GM19397 (cell line): ENCODE results near the gene BFSP1.
A peak's percentile ranks its signal among the peaks of the same experiment; 100 is the strongest.

ENCODE experiments used
- ATAC-seq: cut with Tn5 transposase; IDR thresholded peaks from one replicate; pipeline ENCODE4 v1.9.1; 2021; ENCODE audit warnings: mild to moderate bottlenecking, moderate library complexity; ENCODE audit not compliant: unreplicated experiment

BFSP1 gene

DNA sequence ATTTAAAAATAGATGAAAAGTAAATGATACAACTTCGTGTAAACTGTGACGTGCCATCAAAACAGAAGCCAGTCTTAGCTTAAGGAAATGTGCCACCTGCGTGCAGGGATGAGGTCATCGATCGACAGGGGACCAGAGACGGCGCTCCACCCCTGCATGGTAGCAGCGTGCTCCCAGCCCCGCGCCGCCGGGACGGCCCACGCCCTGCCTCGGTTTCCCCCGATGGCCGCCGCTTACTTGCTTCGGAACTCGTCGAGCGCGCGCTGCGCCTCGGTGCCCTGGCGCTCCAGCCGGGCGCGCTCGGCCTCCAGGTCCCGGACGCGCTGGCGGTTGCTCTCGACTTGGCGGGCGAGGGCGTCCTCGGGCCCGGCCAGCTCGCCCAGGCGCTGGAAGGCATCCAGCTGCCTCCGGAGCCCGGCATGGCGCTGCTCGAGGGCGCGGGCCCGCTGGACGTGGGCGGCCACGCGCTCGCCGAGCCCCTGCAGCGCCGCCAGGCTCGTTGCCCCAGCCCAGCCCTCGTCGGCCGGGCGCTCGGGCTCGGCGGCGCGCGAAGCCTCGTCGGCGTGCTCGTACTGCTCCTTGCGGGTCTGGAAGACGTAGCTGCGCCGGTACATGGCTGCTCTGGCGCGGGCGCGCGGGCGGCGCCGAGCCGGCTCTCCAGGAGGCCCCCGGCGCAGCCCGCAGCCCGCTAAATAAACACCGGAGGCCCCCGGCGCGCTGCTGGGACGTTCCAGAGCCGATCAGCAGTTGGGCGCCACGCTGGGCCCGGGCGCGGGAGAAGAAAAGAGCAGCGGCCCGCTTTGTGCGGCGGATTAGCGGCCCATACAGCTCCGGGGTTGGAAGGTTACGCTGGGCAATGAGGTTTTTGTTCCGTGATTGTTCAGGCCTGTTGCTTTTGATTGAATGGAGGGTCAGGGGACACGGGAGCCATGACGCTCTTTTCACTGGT, at the start of gene BFSP1:
BFSP1 (minus strand) TSS at position 664 of the 949 bp plus-strand sequence; CDS start at position 614, 50 bp downstream.
- no peak for ATAC-seq

DNA sequence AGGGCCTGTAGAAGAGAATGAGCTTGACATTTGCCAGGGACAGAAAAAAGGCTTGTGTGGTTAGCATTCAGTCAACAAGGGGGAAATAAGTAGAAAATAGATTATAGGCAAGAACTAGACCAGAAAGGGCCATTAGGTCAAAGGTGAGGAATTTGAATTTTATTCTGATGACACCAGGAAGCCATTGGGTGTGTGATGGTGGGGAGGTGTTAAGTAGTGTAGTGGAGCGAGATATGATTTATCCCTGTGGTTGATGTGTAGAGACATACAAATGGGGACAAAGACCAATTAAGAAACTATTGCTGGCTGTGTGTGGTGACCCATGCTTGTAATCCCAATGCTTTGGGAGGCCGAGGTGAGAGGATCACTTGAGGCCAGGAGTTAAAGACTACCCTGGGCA, 49.7 kb upstream of the BFSP1 start:
- no peak for ATAC-seq

DNA sequence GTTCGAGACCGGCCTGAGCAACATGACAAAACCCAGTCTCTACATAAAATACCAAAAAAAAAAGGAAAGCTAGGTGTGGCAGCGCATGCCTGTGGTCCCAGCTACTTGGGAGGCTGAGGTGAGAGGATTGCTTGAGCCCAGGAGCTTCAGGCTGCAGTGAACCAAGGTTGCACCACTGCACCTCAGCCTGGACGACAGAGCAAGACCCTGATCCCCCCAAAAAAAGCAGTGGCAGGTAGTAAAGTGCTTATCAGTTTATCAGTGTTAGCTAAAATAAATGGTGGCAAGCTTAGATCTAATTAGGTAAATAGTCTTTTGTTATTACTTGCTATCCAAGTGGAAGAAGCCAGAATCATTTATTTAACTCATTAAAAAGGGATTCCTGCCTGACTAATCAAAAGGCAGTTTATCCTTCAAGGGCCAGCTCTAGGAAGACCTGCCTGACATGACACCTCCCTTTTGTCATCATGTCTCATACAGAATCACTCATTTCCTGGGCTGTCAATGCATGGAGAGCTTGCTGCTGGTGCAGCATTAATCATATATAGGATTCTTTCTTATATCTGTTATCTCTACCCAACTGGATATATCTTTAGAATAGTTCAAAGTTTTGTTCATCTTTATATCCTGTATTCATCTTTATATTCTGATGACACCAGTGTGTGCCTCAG, 48.3 kb upstream of the BFSP1 start:
- ATAC-seq, result no peak

DNA sequence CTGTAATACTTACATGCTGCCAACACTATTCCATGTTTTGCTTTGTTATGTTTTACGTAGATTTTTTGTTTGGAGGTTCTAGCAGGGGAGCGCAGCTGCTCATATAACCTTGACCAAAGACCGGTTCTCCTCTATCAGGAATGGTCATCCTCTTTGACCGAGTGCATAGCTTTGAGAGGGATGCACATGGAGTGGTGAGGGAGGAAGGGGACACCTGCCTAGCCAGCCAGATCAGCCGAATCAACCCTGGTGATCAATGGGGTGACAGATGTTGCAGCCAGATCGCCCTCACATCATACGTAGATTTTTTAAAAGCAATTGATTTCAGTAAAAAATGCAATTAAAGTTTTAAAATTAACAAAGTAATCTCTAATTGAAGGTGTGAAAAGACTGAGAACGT, 45.0 kb upstream of the BFSP1 start:
- no peak for ATAC-seq

DNA sequence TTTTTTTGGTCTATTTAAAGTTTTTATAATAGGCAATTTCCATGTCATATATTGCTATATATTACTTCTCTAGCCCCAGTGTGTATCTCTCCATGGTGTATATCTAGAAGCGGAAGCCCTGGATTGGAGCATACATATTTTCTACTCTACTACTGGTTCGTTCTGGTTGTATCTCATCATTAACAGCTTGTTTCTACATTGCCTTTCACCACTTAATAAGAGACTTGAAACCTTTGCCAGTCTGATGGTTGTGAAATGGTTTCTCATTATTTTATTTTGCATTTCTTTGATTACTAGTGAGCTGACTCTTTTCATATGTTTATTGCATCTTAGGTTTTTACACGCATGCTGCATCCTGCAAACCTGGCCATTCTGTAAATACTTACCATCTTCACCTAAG, 42.3 kb upstream of the BFSP1 start:
- ATAC-seq, result no peak

DNA sequence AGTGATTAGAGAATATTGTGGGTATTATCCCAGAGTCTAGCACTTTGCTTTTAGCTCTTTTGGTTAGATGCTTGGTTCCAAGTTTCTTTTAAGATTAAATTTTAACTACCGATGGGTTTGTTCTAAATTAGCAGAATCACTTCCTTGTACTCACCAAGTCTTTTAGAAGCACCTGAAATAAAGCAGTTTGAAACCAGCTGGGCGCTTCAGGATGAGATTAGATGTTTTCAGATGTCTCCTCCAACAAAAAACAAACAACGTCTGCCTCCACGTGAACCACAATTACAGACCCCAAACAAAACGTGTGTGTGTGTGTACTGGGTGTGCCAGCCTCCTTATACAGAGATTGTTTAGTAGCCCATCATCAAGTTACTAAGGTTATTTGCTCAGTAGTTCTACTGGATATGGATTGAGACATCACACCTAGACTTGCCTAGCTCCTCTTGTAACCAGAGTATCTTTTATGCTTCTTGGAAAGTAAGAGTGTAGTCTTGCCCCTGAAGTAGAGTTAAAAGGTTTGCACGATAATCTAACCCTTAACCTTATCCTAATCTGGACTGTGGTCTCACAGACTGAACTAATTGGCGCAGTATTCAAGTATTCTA, 41.0 kb upstream of the BFSP1 start:
- ATAC-seq, result no peak

DNA sequence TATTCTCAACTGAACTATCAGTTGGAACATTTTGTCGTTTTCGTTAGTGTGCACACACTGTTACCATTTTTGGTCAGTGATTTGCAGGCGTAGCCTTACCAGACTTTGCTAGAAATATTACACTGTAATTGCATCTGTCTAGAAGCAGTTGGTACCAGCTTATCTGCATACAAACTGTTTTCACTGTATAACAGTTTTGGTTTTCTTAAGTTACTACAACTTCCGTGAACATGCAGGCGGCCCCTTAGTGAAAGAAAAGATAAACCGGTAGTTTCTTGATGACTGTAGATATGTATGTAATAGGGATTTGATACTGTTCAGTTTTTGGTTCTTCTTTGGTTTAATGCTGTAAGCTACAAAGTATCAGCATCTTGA, 40.0 kb upstream of the BFSP1 start:
- ATAC-seq, result no peak

DNA sequence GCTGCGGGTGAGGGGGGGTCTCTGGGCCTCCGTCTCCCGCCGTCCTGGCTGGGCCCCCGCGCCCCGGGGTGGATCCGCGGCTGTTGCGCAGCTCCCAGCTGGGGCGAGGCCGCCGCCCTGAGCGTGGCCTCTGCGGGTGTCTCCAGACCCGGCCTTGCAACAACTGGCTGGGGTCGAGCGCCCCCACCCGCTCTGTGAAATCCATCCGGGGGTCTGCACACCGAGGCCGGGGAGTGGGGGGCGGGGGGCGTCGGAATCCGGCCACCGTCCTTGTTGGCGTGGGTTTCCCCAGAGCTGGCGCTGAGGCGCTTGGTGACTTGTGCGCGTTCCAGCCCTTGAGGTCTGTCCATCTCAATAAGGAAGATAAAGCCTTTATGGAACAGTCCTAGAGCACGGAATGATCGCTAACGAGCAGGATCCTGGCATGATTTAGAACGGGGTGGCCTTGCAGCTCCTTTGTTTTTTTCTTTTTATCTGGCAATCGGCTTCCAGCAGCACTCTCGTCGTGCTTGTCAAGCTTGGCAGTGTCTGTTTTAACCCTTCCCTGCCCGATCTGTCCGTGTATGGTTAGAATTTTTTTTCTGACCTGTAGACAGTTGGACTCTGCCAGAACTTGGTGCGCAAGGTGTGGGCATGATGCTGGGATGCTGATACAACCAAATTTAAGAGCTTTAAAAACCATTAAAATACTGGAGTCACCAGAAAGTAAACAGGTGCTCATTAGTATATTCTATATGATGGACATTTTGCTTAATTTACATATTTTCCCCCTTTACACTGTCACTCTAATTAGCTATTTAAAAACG, 39.4 kb upstream of the BFSP1 start:
- ATAC-seq, result peak; percentile 49

DNA sequence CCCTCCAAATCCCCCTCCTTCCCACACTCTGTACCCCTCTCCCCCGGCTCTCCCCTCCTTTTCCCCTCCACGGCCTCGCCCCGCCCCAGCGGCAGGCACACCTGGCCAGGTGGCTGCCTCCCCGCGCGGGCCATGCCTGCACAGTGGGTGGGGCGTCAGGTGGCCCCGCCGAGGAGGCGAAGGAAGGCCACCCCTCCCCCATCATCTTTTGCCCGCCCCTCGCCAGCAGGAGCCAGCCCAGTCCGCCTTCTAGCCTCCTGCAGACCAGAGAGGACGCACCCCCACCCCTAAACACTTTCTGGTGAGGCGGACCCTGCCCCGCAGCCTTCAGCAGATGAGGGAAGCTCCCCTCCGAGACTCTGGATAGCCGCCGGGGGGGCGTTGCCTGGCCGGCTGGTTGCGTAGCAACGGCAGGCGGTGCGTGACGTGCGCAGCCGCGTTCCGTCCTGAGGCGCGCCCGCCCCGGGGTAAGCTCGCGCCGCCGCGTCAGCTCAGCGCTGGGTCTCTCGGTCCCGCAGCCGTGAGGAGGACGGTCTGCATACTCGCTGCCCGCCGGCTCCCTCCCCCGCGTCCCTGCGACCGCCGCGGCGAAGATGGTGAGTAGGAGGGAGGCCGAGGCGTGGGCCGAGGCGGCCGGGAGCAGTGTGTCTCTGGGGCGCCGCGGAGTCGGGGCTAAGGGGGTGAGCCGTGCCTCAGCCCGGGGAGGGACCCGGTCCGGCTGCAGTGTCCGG, 38.6 kb upstream of the BFSP1 start, which contains the start of gene DSTN:
DSTN (plus strand) TSS at position 460 of the 731 bp plus-strand sequence; CDS start at position 594, 134 bp downstream.
- ATAC-seq, result peak; percentile 96

DNA sequence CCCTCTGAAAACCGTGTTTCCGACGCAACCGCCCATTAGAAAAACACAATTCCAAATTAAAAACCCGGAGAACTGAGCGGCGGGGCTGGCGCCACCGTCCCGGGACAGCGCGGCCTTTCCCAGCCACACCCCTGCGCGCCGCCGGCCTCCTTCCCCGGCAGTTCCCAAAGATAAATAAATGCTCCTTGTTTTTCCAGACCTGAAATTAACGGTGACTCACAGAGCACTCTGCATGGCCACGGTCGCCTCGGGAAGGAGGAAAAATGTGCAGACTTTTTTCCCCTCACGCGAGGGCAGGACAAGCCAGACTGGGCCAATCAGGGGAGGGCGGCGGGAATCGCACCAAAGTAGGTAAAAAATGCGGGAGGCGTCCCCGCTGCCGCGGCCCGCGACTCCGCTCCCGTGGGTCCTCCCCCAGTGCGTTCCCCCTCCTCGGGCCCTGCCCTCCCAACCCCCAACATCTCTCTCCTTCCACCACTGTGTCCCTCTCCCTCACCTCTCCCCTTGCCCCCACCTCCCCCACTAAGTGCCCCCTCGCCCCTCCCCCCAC, 37.9 kb upstream of the BFSP1 start:
- no peak for ATAC-seq

DNA sequence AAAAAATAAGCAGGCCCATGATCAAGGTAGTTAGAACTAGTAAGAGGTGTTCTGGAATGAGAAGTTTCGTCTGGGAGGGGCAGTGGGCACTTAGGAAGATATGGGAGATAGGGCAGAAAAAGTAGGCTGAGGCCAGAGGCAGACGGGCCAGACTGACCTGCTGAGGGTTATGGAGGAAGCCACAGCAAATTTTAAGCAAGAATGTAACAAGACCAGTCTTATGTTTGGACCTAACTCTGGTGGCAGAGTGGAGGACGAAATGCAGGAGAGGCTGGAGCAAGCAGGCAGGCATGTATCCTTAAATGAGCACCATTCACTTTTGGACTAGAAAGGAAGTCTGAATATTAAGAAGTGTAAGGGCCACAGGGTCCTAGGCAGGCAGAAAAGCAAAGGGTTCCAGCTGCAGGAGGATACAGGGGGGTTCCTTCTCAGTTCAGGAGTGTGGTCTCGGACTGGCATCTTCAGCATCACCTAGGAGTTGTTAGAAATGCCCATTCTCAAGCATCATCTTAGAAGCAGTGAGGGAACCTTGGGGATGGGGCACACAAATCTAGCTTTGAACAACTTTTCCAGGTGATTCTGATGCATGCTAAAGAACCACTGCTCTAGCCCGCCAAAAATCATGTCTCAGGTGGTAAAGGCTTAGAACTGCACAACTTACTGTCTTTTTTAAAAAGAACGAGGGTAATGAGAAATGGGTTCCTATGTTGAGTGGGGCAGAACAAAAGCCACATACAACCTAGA, 37.0 kb upstream of the BFSP1 start:
- ATAC-seq, result no peak

DNA sequence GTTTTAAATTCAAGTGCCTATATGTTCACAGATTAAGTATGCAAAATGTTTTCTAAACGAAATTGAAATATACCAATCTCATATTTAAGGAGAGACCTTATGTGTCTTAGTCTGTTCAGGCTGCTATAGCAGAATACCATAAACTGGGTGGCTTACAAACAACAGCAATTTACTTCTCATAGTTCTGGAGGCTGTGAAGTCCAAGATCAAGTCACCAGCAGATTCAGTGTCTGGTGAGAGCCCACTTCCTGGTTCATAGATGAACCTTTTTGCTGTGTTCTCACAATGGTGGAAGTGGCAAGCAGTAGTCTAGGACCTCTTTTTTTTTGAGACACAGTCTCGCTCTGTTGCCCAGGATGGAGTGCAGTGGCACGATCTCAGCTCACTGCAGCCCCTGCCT, 35.2 kb upstream of the BFSP1 start:
- no peak for ATAC-seq

DNA sequence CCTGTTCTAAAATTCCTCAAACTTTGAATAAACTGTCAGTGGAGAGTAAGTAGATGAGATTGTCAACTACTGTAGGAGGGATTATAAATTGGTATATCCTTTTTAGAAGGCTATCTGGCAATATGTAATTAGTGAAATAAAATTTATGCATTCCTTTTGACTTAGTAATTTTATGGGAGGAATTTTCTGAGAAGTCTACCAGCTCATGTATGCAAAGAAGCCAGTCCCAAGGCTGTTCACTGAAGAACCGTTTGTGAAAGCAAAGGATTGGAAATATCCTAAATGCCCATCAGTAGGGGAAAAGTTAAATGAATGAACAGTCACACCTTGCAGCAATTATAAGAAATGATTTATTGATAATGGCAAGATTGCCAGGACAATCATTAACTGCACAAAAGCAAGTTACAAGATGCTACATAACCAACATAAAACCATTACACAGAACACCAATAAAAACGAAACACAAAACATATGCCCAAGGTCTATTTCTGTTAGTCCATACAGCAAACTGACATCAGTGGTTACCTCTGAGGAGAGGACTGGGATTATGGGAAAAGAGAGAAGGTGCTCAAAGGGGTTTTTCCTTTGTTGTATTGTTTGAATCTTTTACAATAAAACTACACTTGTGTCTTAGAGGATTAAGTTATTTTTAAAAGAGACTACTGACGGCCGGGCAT, 34.1 kb upstream of the BFSP1 start:
- no peak for ATAC-seq

DNA sequence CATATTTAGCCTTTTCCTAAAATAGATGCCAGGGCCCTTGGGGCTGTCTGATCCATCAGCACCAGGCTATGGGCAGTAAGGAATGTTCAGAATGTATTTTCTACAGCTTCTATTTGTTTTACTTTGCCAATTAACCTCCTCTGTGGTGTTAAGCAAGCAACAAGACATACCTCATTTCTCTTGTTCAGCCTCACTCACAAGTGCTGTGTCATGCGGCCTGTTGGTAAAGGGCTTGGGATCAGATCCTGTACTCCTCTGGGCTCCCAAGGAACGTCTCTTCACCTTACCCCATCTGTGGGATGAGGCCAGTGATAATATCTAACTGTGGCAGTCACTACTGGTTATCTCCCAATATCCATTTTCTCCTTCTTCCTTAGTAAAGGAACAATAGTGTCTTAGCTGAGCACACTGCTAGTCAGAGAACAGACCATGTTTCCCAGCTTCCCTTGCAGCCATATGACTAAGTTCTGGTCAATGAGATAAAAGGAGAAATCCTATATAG, 31.7 kb upstream of the BFSP1 start:
- no peak for ATAC-seq

DNA sequence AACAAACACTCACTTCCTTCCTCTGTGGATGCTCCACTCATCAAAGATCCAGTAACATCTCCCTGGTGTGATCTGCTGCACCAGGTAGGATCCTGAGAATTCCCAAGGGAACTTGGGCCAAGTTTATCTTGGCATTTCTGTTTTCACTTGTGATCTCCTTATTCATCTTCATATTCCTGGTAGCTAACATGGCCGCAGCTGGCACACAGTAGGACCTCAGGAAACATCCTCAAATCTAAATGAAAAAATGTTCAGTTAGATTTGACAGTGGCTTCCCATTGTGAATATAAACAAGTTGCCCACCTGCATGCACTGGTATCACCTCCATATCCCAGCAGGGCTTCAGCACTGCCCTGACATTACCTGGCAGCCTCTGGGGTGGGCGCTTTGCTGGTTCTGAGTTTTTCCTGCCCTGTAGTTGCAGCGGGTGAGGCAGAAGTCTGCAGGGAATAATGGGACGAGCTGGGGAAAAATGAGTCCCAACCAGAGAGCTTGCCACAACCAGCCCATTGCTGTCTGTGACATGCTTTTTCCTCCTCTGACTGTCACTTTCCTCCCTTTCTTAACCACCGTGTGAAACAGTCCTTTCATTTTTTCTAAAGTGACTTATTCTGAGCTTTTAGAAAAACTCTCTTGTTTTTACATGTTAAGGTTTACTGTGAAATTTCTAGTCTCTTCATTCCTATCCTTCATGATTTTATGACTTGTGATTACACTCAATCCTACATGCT, 29.3 kb upstream of the BFSP1 start:
- ATAC-seq, result no peak

DNA sequence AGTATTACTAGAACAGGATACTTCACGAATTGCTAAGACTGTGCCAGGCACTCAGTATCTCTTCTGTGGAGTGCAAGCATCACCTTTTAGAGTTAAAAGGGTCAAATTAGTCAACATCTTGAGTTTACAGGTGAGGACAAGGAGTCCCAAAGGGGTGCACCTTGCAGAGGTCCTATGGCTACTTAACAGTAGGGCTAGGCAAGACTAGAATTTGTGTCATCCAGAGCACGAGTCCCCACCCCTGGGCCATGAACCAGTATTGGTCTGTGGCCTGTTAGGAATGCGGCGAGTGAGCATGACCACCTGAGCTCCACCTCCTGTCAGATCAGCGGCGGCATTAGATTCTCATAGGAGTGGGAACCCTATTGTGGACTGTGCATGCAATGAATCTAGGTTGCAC, 28.2 kb upstream of the BFSP1 start:
- no peak for ATAC-seq

DNA sequence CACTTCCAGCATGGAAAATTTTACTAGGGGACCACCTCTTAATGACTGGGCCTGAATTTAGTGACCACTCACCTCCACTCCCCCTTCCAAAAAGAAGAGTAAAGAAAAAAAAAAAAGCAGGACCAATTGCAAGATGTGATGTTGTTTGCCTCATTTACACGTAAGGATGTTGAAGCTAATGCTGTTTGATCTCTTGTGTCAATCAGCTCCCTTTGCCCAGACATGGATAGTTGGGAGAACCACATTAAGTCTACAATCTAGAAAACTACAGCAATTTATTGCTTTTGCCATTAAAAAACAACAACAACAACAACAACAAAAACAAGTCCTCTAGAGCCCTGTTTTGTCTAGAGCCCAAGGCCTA, 27.7 kb upstream of the BFSP1 start:
- ATAC-seq, result no peak
